HUES64 (cell line): Measurements from ENCODE around the gene ITCH. TPM values are rescaled to one million over a fixed set of nuclear protein-coding genes. Genes with fewer than 3 reads are reported as not detected.
"Not testable (repeated sequence)": the region's sequence is repeated elsewhere in the genome, so short reads cannot be mapped to it uniquely, and the experiment has no call there.

Experiments
- H3K27ac ChIP-seq: 2 replicates; pipeline ENCODE4 v1.7.0; 2013; ENCODE audit warnings: low read depth, low read length, inconsistent platforms
- H3K27me3 ChIP-seq: 2 replicates; pipeline ENCODE4 v1.6.1; 2013; ENCODE audit warnings: mild to moderate bottlenecking, low read length; ENCODE audit not compliant: insufficient read depth
- H3K36me3 ChIP-seq: 2 replicates; pipeline ENCODE4 v1.6.1; 2013; ENCODE audit warnings: mild to moderate bottlenecking, low read length; ENCODE audit not compliant: insufficient read depth
- H3K4me1 ChIP-seq: 2 replicates; pipeline ENCODE4 v1.6.1; 2013; ENCODE audit warnings: mild to moderate bottlenecking, low read length, moderate library complexity; ENCODE audit not compliant: insufficient read depth
- H3K4me3 ChIP-seq: 2 replicates; pipeline ENCODE4 v1.5.1; 2013; ENCODE audit warnings: mild to moderate bottlenecking, low read length, moderate library complexity
- H3K9ac ChIP-seq: 2 replicates; pipeline ENCODE4 v1.6.1; 2013; ENCODE audit warnings: mild to moderate bottlenecking, low read depth, low read length
- H3K9me3 ChIP-seq: 2 replicates; pipeline ENCODE4 v1.6.1; 2013; ENCODE audit warnings: low read depth, low read length; ENCODE audit not compliant: insufficient read depth
- WGBS: fragments of 150-250, 120-280 bp; methylation state at CpG from one replicate; pipeline ENCODE4 v1.1.7; 2013; ENCODE audit warnings: missing lambda C conversion rate; 5-methylcytosine and 5-hydroxymethylcytosine counted together
- polyA plus RNA-seq, 2 experiments: library from polyadenylated mRNA; stranded (reverse); fragments of 50-300 nt; gene quantifications; one replicate each; pipeline ENCODE4 v1.2.3, GENCODE V29; 2013

ITCH gene
- polyA plus RNA-seq (2013, experiment 1 of 2) = 18.7 TPM
- polyA plus RNA-seq (2013, experiment 2 of 2) = 21.0 TPM

DNA sequence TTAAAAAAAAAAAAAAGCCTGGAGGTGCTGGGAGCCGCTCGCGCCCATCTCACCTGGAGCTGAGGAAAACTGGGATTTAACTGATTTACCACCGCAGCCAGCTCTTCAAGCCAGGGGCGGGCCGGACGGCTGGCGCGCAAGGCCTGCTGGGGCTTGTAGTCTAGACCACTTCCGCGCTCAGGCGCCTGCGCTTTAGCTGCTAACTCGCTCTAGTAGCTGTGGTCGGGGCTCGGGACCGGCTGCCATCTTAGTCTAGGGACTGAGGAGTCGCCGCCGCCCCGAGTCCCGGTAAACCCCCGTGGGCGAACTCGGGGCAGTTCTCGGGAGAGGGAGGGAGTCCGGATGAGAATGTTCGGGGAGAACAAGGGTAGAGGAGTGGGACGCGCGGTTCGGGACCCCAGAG lies at the start of gene ITCH:
TSS of gene ITCH (plus strand) at position 212 of the 403 bp plus-strand sequence. CDS start 30,539 bp downstream, outside the sequence.
- H3K4me3 ChIP-seq = peak within 1 kb of the TSS; percentile 90
- peaks cover 9% of the 10 kb centered on the region; the same call in 1 of the 2 replicates for H3K4me1 ChIP-seq
- peak within 1 kb of the TSS; percentile 88 for H3K27ac ChIP-seq
- no peaks in the 10 kb centered on the region for H3K27me3 ChIP-seq
- peak within 1 kb of the TSS; percentile 94 for H3K9ac ChIP-seq
- WGBS = under 1% methylated on average over 32 of the region's 32 CpGs
- H3K36me3 ChIP-seq = no peaks in the 10 kb centered on the region
- no peaks in the 10 kb centered on the region for H3K9me3 ChIP-seq

DNA sequence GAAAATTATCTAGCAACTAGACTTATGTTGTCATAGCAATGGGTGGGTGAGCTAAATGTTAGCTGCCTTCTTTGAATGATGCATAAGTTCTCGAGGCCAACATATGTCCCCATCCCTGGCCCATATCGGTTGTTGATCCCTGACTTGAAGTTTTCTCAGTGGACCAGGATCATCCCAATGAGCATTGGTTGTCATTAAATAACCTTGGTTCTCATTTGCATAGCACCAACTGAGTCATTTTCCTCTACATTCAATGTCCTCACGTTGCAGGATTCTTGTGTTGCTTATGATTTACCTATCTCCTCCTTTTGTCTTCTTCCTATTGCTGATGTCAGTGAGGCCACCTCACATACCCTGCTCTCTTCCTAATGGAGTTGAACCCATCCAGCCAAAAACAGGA lies 47.8 kb upstream of the ITCH start:
- 0 out of 2 replicates have a peak, but pooled peaks cover 3% of the 10 kb centered on the region for H3K9me3 ChIP-seq
- WGBS = 94% methylated on average over 3 of the region's 3 CpGs
- H3K36me3 ChIP-seq = no peaks in the 10 kb centered on the region
- no peak overlapping the region for H3K9ac ChIP-seq
- H3K4me1 ChIP-seq = peaks cover 17% of the 10 kb centered on the region
- no peak overlapping the region for H3K4me3 ChIP-seq
- H3K27ac ChIP-seq = no peak overlapping the region
- H3K27me3 ChIP-seq = peaks cover 19% of the 10 kb centered on the region

DNA sequence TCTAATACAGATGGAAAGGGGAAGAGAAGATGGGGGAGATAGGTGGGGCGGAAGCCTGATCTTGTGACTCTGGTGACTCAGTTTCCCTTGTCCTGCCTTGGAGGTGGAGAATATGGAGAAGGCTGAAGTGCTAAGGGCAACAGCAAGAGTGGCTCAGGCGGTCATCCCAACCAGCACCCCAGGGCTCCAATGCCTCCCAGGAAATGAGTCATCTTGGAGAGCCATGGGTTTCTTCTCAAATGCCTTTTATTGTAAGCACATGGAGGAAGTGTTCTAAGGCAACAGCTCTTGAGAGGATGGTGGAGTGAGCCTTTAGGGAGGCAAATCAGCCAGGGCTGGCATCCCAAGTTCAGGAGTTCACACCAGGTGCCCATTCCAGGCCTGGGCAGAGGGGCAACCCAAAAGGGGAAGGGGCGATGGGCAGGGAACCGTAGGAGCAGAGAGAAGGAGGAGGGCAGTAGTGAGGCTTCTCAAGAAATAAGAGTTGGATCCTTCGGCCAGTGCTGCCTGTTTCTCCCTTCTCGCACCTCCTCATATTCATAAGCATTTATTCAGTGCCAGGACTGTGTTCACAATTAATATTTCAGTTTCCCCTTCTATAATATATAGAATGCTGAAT lies 46.8 kb upstream of the ITCH start:
- WGBS = 91% methylated on average over 6 of the region's 6 CpGs
- Histone ChIP-seq H3K27me3 (peaks cover 12% of the 10 kb centered on the region), H3K4me3 (no peak overlapping the region), H3K9me3 (0 out of 2 replicates have a peak, but pooled peaks cover 3% of the 10 kb centered on the region), H3K36me3 (no peaks in the 10 kb centered on the region), H3K27ac (no peak overlapping the region), H3K4me1 (peaks cover 17% of the 10 kb centered on the region), H3K9ac (no peak overlapping the region)

DNA sequence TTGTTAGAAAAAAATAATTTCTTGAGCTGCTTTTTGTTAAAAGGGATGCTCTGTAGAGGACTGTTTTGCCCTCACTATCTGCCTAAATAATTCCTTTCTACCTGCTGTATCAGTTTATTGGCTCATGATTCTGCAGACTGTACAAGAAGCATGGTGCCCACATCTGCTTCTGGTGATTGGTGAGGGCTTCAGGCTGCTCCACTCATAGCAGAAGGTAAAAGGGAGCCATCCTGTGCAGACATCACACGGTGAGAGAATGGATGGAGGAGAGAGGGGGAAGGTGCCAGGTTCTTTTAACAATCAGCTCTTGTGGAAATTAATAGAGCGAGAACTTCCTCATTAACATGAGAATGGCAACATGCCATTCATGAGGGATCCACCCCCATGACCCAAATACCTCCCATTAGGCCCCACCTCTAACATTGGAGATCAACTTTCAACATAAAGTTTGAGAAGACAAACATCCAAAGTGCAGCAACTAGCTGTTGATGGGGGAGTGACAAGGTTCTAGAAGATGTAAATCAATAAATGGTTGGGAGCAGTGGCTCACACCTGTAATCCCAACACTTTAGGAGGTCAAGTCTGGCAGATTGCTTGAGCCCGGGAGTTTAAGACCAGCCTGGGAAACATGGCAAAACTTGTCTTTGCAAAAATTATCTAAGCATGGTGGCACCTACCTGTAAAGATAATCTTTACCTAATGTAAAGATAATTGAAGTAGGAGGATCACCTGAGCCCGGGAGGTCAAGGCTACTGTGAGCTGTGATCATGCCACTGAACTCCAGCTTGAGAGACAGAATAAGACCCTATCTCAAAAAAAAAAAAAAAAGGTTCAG lies 44.2 kb upstream of the ITCH start:
- H3K27me3 ChIP-seq = no peaks in the 10 kb centered on the region
- peaks cover 17% of the 10 kb centered on the region for H3K4me1 ChIP-seq
- no peaks in the 10 kb centered on the region for H3K36me3 ChIP-seq
- H3K27ac ChIP-seq = no peak overlapping the region; the same call in 1 of the 2 replicates
- no peak overlapping the region for H3K4me3 ChIP-seq
- 0 out of 2 replicates have a peak, but pooled peaks cover 3% of the 10 kb centered on the region for H3K9me3 ChIP-seq
- 54% methylated on average over 4 of the region's 4 CpGs for WGBS
- H3K9ac ChIP-seq = no peak overlapping the region

DNA sequence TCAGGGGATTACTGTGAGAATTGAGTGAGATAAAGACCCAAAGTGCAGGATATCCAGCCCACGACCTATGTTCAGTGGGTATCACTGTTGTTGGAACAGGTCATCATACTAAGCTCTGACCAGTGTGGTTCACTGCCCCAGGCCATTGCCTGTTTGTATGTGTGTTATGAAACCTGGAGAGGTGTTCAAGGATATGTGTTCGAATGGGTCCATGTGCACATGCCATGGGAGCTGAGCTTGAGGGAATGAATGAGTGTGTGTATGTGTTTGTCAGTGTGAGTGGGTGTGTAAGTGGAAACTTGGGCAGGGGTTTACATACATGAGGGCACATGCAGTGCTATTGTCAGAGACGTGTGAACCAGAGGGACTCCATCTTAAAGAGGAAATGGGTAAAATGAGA lies 42.2 kb upstream of the ITCH start:
- Histone ChIP-seq H3K27ac (no peak overlapping the region), H3K9me3 (0 out of 2 replicates have a peak, but pooled peaks cover 3% of the 10 kb centered on the region), H3K4me1 (peaks cover 17% of the 10 kb centered on the region), H3K9ac (no peak overlapping the region), H3K27me3 (no peaks in the 10 kb centered on the region), H3K36me3 (no peaks in the 10 kb centered on the region), H3K4me3 (no peak overlapping the region)
- 90% methylated on average over 3 of the region's 3 CpGs for WGBS

DNA sequence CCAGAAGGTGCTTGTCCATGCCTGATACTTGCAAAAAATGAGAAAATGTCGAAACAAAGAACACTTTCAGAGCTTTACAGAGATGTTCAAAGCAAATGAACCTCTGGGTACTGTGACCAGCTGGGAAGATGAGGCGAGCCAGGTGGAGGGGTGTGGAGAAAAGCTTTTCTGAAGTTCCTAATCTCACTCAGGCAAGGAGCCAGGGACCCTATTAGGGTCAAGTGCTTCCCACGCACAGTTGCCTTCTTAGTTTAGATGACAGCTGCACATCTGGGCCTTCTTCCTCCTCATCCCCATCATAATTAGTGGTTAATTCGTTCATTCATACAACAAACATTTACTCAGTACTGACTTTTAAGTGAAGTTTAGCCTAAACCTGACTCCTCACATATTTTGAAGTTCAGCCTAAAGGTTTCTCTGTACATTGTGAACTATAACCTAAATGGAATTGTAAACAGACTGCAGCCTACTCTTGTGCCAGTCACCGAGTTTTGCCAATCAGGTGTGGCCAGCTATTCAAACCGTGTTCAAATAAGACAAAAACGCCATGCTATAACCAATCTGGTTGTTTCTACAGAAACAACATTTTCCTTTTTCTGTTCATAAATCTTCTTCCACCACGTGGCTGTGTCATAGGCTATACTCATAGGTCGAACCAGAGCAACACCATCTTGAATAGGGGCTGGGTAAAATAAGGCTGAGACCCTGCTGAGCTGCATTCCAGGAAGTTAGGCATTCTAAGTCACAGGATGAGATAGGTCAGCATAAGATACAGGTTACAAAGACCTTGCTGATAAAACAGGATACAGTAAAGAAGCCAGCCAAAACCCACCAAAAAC lies 40.6 kb upstream of the ITCH start:
- Histone ChIP-seq H3K9me3 (0 out of 2 replicates have a peak, but pooled peaks cover 3% of the 10 kb centered on the region), H3K9ac (no peak overlapping the region), H3K27ac (no peak overlapping the region), H3K4me3 (no peak overlapping the region), H3K4me1 (peaks cover 17% of the 10 kb centered on the region), H3K36me3 (no peaks in the 10 kb centered on the region), H3K27me3 (no peaks in the 10 kb centered on the region)
- WGBS = 82% methylated on average over 9 of the region's 9 CpGs

DNA sequence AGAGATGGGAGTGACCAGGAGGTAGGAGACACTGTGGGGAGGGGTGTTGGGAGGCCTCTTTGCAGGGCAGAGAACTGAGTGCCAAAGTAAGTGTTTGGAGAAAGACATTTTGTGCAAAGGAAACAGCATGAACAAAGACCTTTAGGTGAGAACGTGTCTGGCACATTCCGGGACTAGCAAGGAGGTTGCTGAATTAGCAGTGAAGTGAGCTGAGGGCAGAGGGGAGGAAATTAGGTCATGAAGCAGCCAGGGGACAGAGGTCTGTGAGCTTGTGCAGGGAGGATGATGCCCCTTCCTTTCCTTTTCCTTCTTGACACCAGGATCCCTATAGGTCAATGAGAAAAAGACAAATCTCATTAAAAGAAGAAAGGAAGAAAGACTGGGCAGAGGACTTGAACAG lies 38.5 kb upstream of the ITCH start:
- Histone ChIP-seq H3K27me3 (no peaks in the 10 kb centered on the region), H3K36me3 (no peaks in the 10 kb centered on the region)
- WGBS = 64% methylated on average over 2 of the region's 2 CpGs

DNA sequence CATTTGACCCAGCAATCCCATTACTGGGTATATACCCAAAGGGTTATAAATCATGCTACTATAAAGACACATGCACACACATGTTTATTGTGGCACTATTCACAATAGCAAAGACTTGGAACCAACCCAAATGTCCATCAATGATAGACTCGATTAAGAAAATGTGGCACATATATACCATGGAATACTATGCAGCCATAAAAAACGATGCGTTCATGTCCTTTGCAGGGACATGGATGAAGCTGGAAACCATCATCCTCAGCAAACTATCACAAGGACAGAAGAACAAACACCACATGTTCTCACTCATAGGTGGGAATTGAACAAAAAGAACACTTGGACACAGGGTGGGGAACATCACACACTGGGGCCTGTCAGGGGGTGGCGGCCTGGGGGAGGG lies 34.9 kb upstream of the ITCH start:
- H3K27me3 ChIP-seq, H3K9ac ChIP-seq, H3K4me3 ChIP-seq, H3K27ac ChIP-seq, H3K9me3 ChIP-seq, H3K36me3 ChIP-seq, H3K4me1 ChIP-seq: not testable (repeated sequence)
- 97% methylated on average over 4 of the region's 4 CpGs for WGBS

More for the DNA sequence above, 38.5 kb upstream of the ITCH start:
- Histone ChIP-seq H3K4me1 (peaks cover 4% of the 10 kb centered on the region; the same call in 1 of the 2 replicates), H3K9ac (no peak overlapping the region), H3K27ac (no peak overlapping the region), H3K9me3 (no peaks in the 10 kb centered on the region), H3K4me3 (no peak overlapping the region)

DNA sequence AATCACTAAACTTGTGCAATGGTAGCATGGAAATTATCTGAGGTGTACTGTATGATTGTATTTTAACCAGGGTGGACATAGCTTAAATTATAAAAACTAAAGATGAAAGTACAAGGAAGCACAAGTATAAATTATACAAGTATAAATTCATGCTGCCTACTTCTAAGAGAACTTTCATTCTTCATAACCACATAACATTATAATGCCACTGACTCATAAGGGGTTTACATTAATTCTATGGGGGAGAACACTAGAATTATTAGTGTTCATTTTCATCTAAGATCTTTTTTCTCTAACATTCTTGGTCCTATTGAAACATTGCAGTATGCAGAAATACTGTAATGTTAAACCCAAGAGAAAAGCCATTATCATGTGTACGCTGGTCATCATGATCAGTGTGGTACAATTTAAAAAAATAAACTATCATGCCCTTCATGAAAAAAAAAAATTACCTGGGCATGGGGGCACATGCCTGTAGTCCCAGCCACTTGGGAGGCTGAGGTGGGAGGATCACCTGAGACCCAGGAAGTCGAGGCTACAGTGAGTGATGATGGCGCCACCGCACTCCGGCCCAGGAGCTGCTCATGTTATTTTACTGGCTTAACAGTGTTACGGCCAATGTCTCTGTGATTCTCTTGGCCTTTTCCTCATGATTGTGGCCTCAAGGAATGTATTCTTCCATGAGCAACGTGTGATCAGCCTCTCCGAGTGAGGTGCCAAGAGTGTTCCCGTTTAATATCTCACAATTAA lies 34.0 kb upstream of the ITCH start:
- H3K9me3 ChIP-seq = peaks cover 6% of the 10 kb centered on the region; the same call in 1 of the 2 replicates
- no peak overlapping the region for H3K27ac ChIP-seq
- H3K27me3 ChIP-seq = no peaks in the 10 kb centered on the region
- no peak overlapping the region for H3K4me3 ChIP-seq
- 94% methylated on average over 8 of the region's 9 CpGs for WGBS
- no peaks in the 10 kb centered on the region for H3K4me1 ChIP-seq
- H3K9ac ChIP-seq = no peak overlapping the region
- no peaks in the 10 kb centered on the region for H3K36me3 ChIP-seq

DNA sequence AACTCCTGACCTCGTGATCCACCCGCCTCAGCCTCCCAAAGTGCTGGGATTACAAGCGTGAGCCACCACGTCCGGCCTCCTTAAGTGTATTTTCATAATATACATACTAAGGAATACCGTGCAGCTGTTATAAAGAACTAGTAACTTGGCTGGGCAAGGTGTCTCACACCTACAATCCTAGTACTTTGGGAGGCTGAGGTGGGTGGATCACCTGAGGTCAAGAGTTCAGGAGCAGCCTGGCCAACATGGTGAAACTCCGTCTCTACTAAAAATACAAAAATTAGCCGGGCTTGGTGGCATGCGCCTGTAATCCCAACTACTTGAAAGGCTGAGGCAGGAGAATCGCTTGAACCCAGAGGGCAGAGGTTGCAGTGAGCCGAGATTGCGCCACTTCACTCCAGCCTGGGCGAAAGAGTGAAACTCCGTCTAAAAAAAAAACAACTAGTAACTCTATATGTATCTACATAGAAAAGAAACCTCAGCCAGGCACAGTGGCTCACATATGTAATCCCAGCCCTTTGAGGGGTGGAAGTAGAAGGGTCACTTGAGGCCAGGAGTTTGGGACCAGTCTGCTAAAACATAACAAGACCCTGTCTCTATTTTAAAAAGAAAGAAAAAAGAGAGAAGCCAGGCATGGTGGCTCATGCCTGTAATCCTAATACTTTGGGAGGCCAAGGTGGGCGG lies 32.1 kb upstream of the ITCH start:
- not testable (repeated sequence) for H3K4me3 ChIP-seq, H3K9me3 ChIP-seq, H3K9ac ChIP-seq, H3K27me3 ChIP-seq, H3K4me1 ChIP-seq, H3K27ac ChIP-seq, H3K36me3 ChIP-seq
- WGBS = 98% methylated on average over 11 of the region's 15 CpGs
